HG02970 (cell line): Measurements from ENCODE around the gene DIP2B.
"Not testable (repeated sequence)": the region's sequence is repeated elsewhere in the genome, so short reads cannot be mapped to it uniquely, and the experiment has no call there.

ENCODE experiments used
- ATAC-seq: cut with Tn5 transposase; IDR thresholded peaks from one replicate; pipeline ENCODE4 v1.9.1; 2021; ENCODE audit warnings: mild to moderate bottlenecking, moderate library complexity, moderate number of reproducible peaks; ENCODE audit not compliant: unreplicated experiment, low FRiP score

The DIP2B gene, protein sequence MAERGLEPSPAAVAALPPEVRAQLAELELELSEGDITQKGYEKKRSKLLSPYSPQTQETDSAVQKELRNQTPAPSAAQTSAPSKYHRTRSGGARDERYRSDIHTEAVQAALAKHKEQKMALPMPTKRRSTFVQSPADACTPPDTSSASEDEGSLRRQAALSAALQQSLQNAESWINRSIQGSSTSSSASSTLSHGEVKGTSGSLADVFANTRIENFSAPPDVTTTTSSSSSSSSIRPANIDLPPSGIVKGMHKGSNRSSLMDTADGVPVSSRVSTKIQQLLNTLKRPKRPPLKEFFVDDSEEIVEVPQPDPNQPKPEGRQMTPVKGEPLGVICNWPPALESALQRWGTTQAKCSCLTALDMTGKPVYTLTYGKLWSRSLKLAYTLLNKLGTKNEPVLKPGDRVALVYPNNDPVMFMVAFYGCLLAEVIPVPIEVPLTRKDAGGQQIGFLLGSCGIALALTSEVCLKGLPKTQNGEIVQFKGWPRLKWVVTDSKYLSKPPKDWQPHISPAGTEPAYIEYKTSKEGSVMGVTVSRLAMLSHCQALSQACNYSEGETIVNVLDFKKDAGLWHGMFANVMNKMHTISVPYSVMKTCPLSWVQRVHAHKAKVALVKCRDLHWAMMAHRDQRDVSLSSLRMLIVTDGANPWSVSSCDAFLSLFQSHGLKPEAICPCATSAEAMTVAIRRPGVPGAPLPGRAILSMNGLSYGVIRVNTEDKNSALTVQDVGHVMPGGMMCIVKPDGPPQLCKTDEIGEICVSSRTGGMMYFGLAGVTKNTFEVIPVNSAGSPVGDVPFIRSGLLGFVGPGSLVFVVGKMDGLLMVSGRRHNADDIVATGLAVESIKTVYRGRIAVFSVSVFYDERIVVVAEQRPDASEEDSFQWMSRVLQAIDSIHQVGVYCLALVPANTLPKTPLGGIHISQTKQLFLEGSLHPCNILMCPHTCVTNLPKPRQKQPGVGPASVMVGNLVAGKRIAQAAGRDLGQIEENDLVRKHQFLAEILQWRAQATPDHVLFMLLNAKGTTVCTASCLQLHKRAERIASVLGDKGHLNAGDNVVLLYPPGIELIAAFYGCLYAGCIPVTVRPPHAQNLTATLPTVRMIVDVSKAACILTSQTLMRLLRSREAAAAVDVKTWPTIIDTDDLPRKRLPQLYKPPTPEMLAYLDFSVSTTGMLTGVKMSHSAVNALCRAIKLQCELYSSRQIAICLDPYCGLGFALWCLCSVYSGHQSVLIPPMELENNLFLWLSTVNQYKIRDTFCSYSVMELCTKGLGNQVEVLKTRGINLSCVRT (N-terminal part only)

DNA sequence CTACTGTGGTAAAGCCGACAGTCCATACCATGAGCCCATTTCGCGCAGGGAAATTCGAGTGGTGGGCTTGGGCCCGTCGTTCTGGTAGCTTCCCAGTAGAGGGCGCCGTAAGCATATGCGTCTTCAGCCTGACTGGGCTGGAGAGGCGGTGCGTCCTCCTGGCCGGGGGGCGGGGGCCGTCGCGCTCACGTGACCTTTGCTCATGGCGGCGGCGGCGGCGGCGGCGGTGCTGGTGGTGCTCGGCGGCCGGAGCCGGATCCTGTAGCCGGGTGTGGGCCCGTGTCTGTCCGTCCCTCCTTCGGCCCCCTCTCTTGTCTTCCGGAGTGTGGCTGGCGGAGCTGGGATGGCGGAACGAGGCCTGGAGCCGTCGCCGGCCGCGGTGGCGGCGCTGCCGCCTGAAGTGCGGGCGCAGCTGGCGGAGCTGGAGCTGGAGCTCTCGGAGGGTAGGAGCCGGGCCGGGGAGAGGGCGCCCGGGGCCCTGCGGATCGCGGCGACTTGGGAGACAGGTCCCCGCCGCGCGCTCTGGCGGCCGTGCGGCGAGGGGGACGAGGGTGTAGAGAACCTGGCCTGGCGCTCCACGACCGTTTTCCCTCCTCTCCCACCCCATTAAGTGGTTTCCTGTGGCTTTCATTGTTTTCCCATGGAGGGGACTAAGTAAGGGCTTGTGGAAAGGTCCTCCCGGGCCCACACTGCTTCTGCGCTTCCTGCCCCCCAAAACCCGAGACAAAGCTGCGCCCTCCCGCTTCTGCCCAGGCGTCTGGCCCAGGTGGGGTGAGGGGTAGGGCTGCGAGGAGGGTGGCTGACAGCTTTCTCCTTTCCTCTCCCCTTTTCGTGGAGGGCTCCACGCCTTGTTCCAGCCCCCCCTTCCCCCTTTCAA lies at the start of gene DIP2B:
DIP2B (plus strand) TSS at position 188 of the 877 bp plus-strand sequence; CDS start at position 344, 156 bp downstream.
- peak; percentile 82 for ATAC-seq

DNA sequence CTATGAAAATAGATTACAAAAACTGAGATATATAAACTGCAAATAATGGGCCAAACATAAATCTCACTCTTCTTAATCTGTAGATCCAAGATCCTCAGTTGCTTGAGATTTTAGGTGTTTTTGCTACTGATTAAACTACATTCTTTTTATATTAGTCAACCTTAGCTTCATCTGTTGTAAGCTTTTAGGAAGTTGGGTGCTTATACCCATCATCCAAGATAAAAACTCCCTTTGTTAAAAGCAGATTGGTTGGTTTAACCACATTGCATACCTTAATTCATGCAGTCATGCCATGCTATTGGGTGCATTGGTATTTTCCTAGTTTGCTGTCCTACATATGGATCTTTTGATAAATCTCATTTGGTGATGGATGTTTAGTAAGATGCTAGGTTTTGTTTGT lies 46.2 kb upstream of the DIP2B start:
- no peak for ATAC-seq

DNA sequence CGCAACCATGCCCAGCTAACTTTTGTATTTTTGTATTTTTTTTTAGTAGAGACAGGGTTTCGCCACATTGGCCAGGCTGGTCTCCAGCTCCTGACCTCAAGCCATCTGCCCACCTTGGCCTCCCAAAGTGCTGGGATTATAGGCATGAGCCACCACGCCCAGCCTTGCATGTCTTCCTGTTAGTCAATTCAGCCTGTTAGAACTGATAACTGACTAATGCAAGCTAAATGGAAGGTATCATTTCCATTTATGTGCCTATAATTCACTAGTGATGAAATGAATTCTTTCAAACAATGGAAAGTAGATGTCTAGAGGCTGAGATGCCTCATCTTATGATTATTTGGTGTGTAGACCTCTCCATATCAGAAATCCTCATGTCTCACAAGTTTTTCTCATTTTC lies 37.3 kb upstream of the DIP2B start:
- no peak for ATAC-seq

DNA sequence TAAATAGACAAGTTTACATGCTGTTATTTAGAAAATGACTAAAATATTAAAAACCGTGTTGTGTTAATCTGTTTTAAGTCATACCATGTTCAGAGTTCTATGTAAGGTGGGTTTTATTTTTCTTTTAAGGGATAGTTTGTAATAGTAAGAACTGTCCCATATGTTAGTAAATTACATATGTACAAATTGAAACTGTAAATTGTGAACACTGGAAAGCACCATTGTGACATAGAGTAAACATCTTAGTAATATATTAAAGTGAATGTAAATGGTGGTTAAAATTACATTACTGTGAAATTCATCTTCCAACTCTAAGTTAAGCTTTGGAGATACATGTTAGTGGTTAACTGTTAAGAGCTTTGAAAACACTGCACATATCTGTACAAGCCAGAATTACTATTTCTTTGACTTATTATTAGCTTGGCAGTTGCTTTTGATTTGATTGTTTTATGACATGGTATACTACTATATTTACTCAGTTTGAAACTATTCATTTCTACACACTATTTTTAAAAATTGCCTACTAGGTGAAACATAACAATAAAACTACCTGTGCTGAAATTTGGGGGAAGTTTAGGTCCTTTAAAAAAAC lies 27.4 kb upstream of the DIP2B start:
- ATAC-seq = no peak

DNA sequence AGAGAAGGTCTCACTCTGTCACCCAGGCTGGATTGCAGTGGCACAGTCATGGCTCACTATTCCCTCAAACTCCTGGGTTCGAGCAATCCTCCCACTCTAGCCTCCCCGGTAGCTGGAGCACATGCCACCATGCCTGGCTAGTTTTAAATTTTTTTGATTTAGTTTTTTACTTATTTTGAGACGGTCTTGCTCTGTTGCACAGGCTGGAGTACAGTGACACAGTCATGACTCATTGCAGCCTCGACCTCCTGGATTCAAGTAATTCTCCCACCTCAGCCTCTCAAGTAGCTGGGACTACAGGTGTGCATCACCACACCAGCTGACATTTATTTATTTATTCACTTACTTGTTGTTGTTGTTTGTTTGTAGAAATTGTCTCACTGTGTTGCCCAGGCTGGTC lies 22.2 kb upstream of the DIP2B start:
- ATAC-seq = no peak

DNA sequence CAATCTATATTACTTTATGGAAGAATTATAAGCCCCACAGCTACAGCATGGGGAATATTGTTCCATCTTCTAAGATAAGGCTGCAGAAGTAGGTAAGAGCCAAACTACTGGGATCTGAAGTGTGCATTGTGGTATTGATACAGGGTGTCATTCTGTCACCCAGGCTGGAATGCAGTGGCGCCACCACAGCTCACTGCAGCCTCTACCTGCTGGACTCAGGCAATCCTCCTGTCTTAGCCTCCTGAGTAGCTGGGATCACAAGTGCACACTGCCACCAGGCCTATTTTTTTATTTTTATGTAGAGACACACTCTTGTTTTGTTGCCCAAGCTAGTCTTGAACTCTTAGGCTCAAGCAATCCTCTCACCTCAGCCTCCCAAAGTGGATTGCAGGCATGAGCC lies 21.3 kb upstream of the DIP2B start:
- ATAC-seq = no peak

DNA sequence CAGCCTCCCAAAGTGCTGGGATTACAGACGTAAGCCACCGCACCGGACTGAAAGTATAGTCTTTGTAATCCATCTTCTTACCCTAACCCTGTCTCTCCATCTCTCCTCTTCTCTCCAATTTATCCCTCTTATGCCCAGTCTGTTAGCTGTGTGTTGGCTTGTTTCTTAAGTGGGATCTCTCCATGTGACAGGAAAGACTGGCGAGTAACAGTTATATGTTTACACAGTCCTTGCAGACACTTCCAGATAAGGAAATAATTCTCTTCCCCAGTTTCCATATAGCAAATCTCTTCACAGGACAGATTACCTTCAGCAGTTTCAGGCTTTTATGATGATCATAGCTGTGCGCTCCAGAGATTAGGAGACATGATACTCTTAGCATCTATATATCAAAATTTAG lies 16.0 kb upstream of the DIP2B start:
- ATAC-seq = no peak

DNA sequence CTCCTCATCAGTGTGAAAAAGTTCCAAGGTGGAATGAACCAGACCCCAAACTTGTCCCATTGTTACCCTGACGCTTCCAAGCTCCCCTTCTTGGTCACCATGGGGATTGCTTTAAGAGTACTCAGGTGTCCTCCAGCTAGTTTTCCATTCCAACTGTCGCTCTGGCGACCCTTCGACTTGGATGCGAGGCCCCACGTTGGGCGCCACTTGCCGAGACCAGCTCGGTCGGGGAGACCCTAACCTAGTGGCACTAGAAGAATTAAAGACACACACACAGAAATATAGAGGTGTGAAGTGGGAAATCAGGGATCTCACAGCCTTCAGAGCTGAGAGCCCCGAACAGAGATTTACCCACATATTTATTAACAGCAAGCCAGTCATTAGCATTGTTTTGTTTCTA lies 6.7 kb upstream of the DIP2B start:
- ATAC-seq = not testable (repeated sequence)

DNA sequence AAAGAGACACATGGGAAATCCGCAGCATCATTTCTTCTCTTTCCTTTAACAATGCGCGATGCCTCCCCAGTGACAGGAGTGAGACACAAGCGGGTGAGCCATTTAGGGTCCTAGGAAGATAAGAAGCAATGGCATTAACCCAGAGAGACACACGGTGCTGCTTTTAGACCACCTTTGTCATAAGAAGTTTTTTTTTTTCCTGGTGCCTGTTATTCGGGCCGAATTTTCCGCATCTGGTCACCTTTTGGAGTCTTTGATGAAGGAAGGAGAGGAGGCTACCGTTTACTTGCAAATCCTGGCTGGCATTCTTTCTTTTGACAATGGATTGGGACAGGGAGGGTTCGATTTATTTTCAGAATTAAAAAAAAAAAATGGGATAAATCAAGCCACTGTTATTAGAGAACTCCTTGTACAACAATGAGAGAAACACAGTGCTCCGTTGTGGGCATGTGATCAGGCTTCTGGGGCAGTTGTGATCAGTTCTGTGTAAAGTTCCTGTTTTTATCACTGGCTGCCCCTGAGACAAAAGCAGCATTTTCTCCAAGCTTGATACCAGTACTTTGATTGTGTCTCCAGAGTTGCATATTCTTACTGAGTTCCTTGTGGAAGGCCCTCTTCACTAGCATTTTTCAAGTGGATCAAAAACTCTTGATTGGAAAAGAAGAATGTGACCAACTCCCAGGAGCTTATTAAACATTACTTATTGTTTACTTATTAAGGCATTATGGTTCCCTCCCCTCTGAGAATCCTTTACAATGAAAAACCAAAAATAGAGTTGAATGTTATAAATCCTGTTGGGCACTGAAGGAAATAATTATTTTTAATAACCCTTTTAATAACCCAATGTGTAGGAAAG lies 1.1 kb downstream of the DIP2B start:
- no peak for ATAC-seq

DNA sequence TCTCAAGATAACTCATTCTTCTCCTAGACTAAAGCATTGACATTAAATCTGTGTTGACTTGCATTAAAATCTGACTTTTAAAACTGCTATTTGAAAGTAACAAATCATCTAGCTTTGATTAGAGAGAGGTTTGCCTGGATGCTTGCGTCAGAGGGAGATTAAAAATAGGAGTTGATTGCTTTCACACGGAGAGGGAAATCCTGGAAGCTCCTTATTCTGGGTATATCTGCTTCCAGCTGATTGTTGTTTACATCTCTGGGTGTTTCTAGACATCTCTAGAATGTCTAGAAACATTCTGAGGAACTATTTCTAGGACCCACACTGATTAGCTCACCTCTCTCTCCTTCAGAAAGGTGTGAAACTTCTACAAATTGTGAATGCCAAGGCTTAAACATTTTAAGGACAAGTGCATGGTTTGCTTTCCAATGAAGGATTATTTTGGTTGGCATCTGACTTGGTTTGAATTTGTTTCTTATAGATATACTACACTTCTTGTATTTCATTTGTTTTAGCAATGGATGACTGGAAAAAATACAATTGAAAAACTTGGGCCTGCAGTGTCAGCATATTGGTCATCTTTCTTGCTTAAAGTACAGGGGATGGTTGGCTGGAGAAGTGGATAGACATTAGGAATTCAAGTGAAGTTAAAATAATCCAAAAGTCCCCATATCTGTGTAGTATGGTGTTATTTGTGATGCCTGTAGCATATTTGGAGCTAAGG lies 2.1 kb downstream of the DIP2B start:
- no peak for ATAC-seq

DNA sequence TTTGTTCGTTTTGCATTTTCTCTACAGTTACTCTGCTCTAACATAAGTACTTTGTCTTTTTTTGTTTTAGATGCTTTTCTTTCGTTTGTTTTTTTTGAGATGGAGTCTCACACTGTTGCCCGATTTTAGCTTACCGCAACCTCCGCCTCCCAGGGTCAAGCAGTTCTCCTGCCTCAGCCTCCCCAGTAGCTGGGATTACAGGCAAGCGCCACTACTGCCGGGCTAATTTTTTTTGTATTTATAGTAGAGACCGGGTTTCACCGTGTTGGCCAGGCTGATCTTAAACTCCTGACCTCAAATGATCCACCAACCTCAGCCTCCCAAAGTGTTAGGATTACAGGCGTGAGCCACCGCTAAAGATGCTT lies 2.7 kb downstream of the DIP2B start:
- ATAC-seq = no peak

DNA sequence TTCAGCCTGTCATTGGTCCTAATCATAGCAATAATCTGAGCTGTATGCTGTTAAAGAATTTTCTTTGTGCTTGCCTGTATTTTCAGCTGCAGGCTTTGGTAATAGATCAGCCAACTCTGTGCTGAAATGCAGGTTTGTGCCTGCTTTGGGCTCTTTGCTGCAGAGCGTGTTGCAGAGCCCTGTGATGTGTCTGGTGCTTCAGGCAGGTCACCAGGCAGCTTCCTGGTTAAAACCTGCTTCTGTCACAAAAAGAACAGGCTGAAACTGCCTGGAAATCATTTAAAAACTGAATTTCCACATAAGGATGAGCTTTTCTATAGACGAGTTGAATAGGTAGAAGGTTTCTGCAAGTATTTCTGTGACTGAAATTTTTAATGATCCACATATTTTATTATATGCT lies 3.1 kb downstream of the DIP2B start:
- ATAC-seq = no peak

DNA sequence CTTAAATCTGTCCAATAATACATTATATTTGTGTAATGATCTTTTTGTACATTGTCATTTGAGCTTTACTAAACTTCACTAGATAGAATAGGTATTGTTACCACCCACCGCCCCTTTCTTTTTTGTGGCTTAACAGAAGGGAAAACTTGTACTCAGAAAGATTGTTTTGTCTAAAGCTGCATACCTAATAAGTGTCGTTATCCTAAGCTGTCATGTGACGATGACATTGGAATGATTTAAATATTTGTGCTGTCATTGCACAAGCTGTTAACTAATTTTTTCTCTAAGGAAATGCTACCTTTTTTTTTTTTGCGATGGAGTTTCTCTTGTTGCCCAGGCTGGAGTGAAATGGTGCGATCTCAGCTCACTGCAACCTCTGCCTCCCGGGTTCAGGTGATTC lies 3.6 kb downstream of the DIP2B start:
- ATAC-seq = no peak

DNA sequence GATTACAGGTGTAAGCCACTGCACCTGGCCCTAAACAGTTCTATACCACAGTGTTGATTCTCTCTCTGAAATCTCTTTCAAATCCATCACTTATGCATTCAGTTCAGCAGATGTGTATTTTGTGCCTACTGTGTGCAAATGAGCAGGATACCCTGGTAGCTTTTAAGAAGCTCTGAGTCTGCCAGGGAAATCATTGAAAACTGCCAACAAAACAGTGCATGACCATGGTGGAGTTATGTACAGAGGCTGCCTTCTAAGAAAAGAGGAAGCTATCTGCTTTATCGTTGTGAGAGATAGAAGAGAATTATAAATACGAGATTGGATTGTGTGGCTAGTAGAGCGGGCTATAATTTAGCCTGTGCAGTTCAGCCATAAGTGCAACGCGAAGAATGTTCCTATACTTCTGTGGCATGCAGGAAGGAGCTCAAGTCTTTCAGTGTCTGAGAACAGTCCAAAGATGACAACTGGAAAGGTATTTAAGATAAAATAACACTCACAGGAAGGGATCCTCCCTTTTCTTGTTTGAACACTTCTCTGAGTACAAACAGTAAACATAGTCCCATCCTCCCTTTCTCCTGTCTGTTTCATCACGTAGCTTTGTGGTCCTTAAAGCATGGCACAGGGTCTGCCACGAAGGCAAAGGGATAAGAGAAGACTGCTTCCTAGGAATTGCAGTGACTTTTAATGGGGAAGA lies 4.3 kb downstream of the DIP2B start:
- ATAC-seq = no peak

DNA sequence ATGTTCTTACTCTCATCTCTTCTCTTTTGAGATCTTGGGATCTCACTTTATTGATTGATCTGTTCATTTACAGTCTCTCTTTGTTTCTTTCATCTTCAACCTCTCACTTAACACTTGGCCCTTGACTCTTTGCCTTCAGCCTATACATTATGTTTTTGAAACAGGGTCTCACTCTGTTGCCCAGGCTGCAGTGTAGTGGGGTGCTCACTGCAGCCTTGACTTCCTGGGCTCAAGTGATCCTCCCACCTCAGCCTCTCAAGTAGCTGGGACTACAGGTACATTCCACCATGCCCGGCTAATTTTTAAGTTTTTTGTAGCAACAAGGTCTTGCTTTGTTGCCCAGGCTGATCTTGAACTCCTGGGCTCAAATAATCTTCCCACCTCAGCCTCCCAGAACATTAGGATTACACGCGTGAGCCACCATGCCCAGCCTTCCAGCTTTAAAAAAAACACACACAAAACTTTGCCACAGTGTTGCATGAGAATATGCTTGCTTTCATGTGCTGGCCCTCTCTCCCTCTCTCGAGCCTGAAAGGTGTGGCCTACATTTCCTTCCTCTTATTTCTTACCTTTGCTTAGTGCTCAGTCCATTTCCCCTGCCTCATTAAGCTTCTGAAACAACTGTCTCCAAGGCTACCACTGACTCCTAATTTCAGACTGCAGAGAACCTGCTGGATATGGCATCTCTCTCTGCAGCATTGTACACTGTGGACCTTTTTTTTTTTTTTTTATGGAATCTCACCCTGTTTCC lies 9.9 kb downstream of the DIP2B start:
- no peak for ATAC-seq

DNA sequence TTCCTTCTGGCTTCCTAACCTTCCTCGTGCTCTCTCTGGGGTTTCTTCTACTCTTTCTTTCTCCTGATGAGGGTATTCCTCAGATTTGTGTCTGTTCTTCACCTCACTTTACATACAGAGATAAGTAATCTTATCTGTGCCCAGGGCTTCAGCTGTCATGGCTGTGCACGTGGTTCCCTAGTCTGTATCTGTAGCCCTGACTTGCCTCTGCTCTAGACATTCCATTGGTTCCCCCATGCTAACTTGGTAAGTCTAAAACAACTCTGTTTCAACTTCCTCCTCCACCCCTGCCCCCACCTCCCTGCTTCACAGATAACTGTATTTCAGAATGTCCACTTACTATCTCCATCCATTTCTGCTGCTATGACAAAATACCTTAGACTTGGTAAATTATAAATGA lies 10.8 kb downstream of the DIP2B start:
- ATAC-seq = no peak
